Aorta (tissue), 5 donors: ENCODE measurements around the gene SLC32A1. TPM values are rescaled to one million over a fixed set of nuclear protein-coding genes. Genes with fewer than 3 reads are reported as not detected.

Source experiments
- ATAC-seq: fragments of 200-7000 bp; cut with Tn5 transposase; one replicate; pipeline ENCODE4 v1.9.1; 2022; ENCODE audit warnings: moderate library complexity; ENCODE audit not compliant: low FRiP score
- DNase-seq, 2 donors: peaks; one replicate each; pipeline ENCODE4 v3.0.0-alpha.2; 2020
- H3K27ac ChIP-seq, 2 donors: one replicate each; pipeline ENCODE4 v1.5.1; 2013; ENCODE audit warnings: low read length in 2 of 2, mild to moderate bottlenecking in 2 of 2, moderate library complexity in 2 of 2, control low read depth in 1 of 2, inconsistent platforms in 1 of 2, low read depth in 1 of 2
- H3K27me3 ChIP-seq, 2 donors: one replicate each; pipeline ENCODE4 v1.6.1; 2013; ENCODE audit warnings: control low read depth in 1 of 2, low read length in 1 of 2, mild to moderate bottlenecking in 1 of 2, moderate library complexity in 1 of 2; ENCODE audit not compliant: insufficient read depth in 2 of 2, control insufficient read depth in 1 of 2
- H3K36me3 ChIP-seq, 2 donors: one replicate each; pipeline ENCODE4 v1.6.1; 2013; ENCODE audit warnings: control low read depth in 1 of 2, low read length in 1 of 2, mild to moderate bottlenecking in 1 of 2; ENCODE audit not compliant: insufficient read depth in 2 of 2, control insufficient read depth in 1 of 2
- H3K4me1 ChIP-seq, 2 donors: one replicate each; pipeline ENCODE4 v1.6.1; 2013; ENCODE audit warnings: low read length in 2 of 2, control low read depth in 1 of 2, mild to moderate bottlenecking in 1 of 2, moderate library complexity in 1 of 2; ENCODE audit not compliant: insufficient read depth in 2 of 2, control insufficient read depth in 1 of 2
- H3K4me3 ChIP-seq, 2 donors: one replicate each; pipeline ENCODE4 v1.5.1; 2013; ENCODE audit warnings: low read length in 2 of 2, control low read depth in 1 of 2, mild to moderate bottlenecking in 1 of 2
- H3K9me3 ChIP-seq: one replicate; pipeline ENCODE4 v1.6.1; 2013; ENCODE audit warnings: mild to moderate bottlenecking, low read length; ENCODE audit not compliant: control insufficient read depth
- WGBS, 2 donors: extraction: QIAGEN DNeasy Blood & Tissue Kit; methylation state at CpG; one replicate each; pipeline ENCODE4 v1.1.7; 2013; 5-methylcytosine and 5-hydroxymethylcytosine counted together
- intact Hi-C, 2 donors: fragments of 100-400 bp; cut with DNase I; formaldehyde crosslinking; loops; one replicate each; pipeline versions ENCODE4 v1.14.2 to v1.15.0; 2022
- polyA plus RNA-seq, 2 donors: library from polyadenylated mRNA; stranded (reverse); fragments of 200-250 nt; gene quantifications; one replicate each; pipeline ENCODE4 v1.2.3, GENCODE V29; 2013
- total RNA-seq, 2 donors: library from RNA; stranded (reverse); fragmentation: NEBNext Ultra II Directional; extraction: Animal tissue kit (Norgen Biotek cat#: 25700); gene quantifications; one replicate each; pipeline ENCODE4 v1.2.1, GENCODE V29; 2021
- donor health status: healthy with polysubstance abuse.
- donor health status: Bipolar disorder and iron deficiency.
- donor health status: DM: no; HTN: no; CAD: no.
- donor health status: DM: no; HTN: no; CAD: no.
- donor health status: DM: yes; HTN: yes; CAD: no.

The SLC32A1 gene
- total and polyA plus RNA-seq, 4 donors, result not detected

DNA sequence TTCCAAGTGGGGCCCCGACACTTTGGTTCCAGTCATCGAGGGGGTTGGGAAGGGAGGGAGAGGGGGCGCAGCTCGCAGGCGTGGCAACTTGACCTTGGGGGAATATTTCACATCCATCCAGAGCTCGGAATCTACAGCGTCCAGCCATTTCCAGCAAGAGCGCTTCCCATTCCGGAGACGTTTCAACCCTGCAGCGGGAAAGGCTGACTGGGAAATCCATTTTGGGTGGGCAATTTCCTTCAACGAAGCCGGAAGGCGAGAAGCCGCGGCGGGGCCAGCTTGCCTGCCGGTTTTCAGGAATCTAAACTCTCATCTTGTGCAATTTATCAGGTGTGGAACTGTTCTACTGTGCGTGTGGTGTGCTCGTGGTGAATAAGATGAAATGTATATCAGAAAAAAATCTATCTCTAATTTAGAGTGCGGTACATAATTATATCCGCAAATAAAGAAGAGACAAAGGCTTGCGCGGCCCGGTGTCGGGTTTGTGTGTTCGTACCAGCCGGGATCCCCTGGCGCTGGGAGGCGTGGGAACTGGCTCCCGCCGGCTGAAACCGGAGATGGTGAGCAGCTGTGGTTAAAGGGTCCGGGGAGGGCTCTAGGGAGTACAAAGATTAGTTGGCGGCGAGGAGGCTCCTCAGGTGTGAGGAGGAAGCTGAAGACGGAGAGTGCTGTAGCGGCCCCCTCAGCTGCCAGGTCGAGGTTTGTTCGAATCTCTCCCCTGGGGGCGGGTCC is 4.8 kb downstream of the SLC32A1 start:
- DNase-seq (no peak), ATAC-seq (no peak)
- H3K4me1 ChIP-seq, result no peaks in the 10 kb centered on the region
- 3 to 4% methylated on average over 41 of the region's 41 CpGs for WGBS, 2 donors
- H3K36me3 ChIP-seq, result no peaks in the 10 kb centered on the region
- no peaks in the 10 kb centered on the region for H3K27me3 ChIP-seq
- no peak overlapping the region for H3K27ac ChIP-seq
- no peak overlapping the region for H3K4me3 ChIP-seq
- H3K9me3 ChIP-seq, result no peaks in the 10 kb centered on the region
- intact Hi-C loops, result loop anchor here in 1 of 2 donors (10.0 kb wide), 1 partner anchor 166 kb away; no protein-coding TSS in a partner anchor

DNA sequence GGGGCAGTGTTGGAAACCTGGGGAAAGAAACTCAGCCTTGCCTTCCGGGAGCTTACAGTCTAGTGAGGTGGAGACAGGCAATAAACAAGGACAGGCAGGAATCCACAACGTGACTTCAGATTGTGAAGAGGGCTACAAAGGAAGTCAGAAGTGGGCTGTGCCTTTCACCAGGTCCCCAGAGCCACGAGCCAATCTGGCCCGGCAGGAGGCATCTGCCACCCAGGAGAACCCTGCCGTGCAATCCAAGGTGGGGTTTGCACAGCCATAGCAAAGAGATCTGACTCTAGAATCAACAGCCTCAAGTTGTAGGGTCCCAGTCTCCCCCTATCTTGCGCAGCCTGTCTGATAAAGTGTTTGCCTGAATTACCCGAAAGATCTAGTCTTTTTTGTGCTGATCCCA is 5.5 kb downstream of the SLC32A1 start:
- Histone ChIP-seq H3K4me1 (no peaks in the 10 kb centered on the region), H3K4me3 (no peak overlapping the region), H3K27ac (no peak overlapping the region), H3K9me3 (no peaks in the 10 kb centered on the region), H3K27me3 (no peaks in the 10 kb centered on the region), H3K36me3 (no peaks in the 10 kb centered on the region)
- ATAC-seq (no peak), DNase-seq (no peak)
- 8 to 10% methylated on average over 7 of the region's 7 CpGs for WGBS, 2 donors
- intact Hi-C loops, result loop anchor here in 1 of 2 donors (10.0 kb wide), 1 partner anchor 165 kb away; no protein-coding TSS in a partner anchor

DNA sequence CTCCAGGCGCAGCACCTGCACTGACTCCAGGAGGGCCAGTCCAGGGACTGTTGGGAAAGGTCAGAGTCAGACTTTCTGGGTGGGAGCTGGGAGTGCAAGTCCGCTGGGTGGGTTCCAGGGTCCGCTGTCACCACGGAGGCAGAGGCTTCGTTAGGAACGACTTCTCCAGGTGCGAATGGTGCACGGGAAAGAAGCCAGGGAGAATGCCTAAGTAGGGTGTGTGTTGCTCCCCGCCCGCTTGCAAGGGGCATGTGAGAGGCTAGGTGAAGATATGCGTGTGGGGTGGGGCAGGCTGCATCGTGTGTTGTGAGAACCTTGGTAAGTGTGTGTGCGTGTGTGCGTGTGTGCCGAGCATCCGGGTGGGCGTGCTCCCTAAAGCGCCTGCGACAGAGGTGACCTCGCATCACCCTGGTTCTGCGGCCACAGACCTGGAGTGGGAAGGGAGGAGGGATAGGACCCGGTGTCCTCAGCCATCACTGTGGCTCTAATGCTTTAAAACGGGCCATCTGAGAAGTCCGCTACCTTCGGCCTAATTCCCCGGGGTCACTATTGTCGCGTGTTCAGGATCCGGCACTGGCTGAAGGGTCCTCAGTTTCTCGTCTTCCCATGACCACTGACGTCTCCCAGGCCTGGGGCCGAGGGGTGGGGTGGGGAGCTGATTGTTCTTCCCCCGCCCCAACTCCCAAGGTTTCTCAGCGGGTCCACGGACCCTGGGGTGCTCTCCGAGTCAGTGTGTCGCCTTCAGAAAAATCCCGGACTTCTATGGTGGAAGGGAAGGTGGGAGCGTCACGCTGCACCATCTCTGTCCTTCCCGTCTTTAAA is 6.1 kb downstream of the SLC32A1 start:
- H3K27ac ChIP-seq, result no peak overlapping the region
- intact Hi-C loops, result no loop called here

DNA sequence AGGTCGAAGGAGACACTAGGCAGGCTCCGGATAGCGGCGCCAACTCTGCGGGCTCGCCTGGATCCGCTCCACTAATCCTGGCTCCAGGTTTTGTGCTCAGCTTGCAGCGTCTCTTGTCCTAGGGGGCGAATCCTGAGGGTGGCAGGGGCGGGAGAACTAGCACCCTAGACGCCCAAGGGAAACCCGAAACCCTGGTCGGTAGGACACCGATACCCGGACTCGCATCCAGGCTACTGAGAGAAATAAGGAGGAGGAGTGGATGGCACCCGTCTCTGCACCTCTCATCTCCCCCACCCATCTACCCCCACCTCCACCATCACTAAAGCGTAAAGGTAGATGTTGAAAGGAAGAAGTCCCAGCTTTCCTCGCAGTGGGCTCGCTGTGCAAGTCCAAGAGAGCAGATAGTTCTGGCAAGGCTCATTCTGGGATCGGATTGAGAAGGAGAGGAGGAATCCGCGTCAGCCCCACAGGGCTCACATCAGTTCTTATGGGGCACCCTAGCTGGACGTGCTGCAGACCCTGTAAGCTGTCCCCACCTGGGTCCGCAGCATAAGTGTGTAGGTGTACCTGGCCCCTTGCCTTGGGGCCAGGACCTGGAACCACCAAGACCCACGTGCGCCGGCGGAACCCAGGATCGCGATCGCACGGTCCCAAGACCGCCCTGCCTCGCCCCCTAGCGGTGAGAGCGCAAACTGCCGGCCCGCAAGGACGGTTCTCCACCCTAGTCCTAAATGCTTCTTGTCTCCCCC is 6.9 kb downstream of the SLC32A1 start:
- Histone ChIP-seq H3K27ac (no peak overlapping the region), H3K36me3 (no peaks in the 10 kb centered on the region), H3K9me3 (no peaks in the 10 kb centered on the region), H3K4me1 (no peaks in the 10 kb centered on the region), H3K4me3 (no peak overlapping the region), H3K27me3 (no peaks in the 10 kb centered on the region)
- DNase-seq (peak; percentile 79 to 92), ATAC-seq (peak; percentile 87)
- intact Hi-C loops, result no loop called here
- WGBS, 2 donors, result 0 to 1% methylated on average over 40 of the region's 40 CpGs

More for the DNA sequence above, 6.1 kb downstream of the SLC32A1 start:
- WGBS, 2 donors, result 4 to 6% methylated on average over 41 of the region's 41 CpGs
- Histone ChIP-seq H3K9me3 (no peaks in the 10 kb centered on the region), H3K27me3 (no peaks in the 10 kb centered on the region), H3K4me1 (no peaks in the 10 kb centered on the region), H3K36me3 (no peaks in the 10 kb centered on the region), H3K4me3 (no peak overlapping the region)
- ATAC-seq, result no peak
- DNase-seq, result no peak

DNA sequence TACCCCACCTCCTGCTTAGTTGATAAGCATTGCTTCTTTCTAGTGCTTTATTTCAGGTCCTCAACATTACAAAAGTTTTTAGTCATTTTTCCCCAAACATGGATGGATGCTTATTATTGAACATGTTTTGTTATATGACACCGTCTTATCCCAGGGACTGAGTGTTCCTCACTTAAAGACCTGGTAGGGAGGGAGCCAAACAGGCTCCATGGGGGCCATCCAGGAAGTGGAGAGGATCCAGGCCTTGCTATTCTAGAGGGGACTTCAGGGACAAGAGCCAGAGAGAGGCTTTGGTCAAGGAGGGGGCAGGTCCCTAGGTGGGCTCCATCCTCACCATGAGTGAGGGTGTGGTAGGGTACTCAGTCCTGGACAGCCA is 7.4 kb downstream of the SLC32A1 start:
- no peak for ATAC-seq
- Histone ChIP-seq H3K27ac (no peak overlapping the region), H3K9me3 (no peaks in the 10 kb centered on the region), H3K27me3 (no peaks in the 10 kb centered on the region), H3K36me3 (no peaks in the 10 kb centered on the region), H3K4me1 (no peaks in the 10 kb centered on the region), H3K4me3 (no peak overlapping the region)
- DNase-seq, result no peak
- 37 to 48% methylated on average over 1 of the region's 1 CpG for WGBS, 2 donors
- intact Hi-C loops, result no loop called here

DNA sequence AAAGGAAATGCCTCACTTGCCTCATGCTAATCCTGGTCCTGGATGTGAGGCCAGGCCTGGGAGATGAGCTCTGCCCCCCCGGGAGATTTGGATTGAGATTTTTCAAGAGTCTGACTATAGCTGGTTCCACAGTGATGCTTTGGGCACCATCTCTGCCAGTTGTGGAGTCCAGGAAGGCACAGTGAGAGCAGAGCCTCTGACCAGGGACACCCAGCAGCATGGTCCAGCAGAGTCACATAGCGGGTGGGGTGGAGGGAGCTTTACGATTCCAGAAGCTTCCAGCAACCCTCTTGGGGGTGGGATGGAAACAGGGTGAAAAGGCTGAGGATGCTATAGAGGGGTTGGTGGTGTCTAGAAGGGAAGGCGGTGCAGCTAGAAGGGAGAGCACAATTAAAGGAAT is 8.7 kb downstream of the SLC32A1 start:
- intact Hi-C loops, result no loop called here
- H3K27me3 ChIP-seq, result no peaks in the 10 kb centered on the region
- no peak for DNase-seq

DNA sequence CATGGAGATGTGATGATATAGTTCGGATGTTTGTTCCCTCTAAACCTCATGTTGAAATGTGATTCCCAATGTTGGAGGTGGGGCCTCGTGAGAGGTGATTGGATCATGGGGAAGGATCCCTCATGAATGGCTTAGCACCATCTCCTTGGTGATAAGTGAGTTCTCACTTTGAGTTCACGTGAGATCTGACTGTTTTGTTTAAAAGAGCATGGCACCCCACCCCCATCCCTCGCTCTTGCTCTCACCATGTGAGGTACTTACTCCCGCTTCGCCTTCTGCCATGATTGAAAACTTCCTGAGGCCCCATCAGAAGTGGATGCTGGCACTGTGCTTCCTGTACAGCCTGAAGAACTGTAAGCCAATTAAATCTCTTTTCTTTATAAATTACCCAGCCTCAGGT is 10.9 kb downstream of the SLC32A1 start:
- H3K27me3 ChIP-seq, result no peaks in the 10 kb centered on the region
- no peaks in the 10 kb centered on the region for H3K9me3 ChIP-seq
- ATAC-seq, result no peak
- H3K4me1 ChIP-seq, result no peaks in the 10 kb centered on the region
- DNase-seq, result no peak
- WGBS, 2 donors, result 37 to 41% methylated on average over 6 of the region's 6 CpGs
- no peak overlapping the region for H3K27ac ChIP-seq
- H3K4me3 ChIP-seq, result no peak overlapping the region
- H3K36me3 ChIP-seq, result no peaks in the 10 kb centered on the region
- intact Hi-C loops, result no loop called here

More for the DNA sequence above, 8.7 kb downstream of the SLC32A1 start:
- WGBS, 2 donors, result 78 to 84% methylated on average over 4 of the region's 4 CpGs
- Histone ChIP-seq H3K4me1 (no peaks in the 10 kb centered on the region), H3K36me3 (no peaks in the 10 kb centered on the region), H3K9me3 (no peaks in the 10 kb centered on the region), H3K4me3 (no peak overlapping the region), H3K27ac (no peak overlapping the region)
- ATAC-seq, result no peak

DNA sequence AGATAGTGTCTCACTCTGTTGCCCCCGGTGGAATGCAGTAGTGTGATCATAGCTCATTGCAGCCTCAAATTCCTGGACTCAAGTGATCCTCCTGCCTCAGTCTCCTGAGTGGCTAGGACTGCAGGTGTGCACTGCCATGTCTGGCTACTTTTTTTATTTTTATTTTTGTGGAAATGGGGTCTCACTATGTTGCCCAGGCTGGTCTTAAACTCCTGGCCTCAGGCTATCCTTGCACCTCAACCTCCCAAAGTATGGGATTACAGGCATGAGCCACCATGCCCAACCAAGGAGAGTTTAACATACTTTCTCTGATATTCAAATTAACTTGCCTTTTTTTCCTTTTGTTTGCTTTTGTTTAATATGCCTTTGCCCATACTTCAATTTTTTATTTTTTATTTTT is 13.6 kb downstream of the SLC32A1 start:
- no peaks in the 10 kb centered on the region for H3K4me1 ChIP-seq
- no peaks in the 10 kb centered on the region for H3K36me3 ChIP-seq
- DNase-seq (no peak), ATAC-seq (no peak)
- no peaks in the 10 kb centered on the region for H3K9me3 ChIP-seq
- no peak overlapping the region for H3K27ac ChIP-seq
- intact Hi-C loops, result no loop called here
- H3K27me3 ChIP-seq, result peaks cover 0 to 3% of the 10 kb centered on the region in 2 donors
- no peak overlapping the region for H3K4me3 ChIP-seq
- 76 to 81% methylated on average over 1 of the region's 1 CpG for WGBS, 2 donors
